SK-N-SH (cell line): ENCODE data around the gene SLCO4A1. TPM values are rescaled to one million over a fixed set of nuclear protein-coding genes. Genes with fewer than 3 reads are reported as not detected.
A peak's percentile ranks its signal among the peaks of the same experiment; 100 is the strongest.

ENCODE experiments used
- CTCF ChIA-PET: fragments of 300-600, 350-600 bp; formaldehyde crosslinking; extraction: SDS; loops from one replicate; lab custom pipeline; 2021; lab: Yijun Ruan, JAX
- POLR2A ChIA-PET: fragments of 350-600 bp; sonication (Branson Sonifier 250); formaldehyde crosslinking; extraction: SDS; loops from one replicate; lab custom pipeline; 2020; ENCODE audit warnings: antibody characterized with exemption, inconsistent platforms; lab: Yijun Ruan, JAX
- DNase-seq: peaks from one replicate; pipeline ENCODE4 v3.0.0; 2012
- H2AFZ ChIP-seq: fragments of 200-600 bp; sonication (generic); 2 replicates; pipeline ENCODE4 v1.8.1; 2016; ENCODE audit warnings: antibody characterized with exemption, mild to moderate bottlenecking, low read depth
- H3F3A ChIP-seq: fragments of 200-600 bp; sonication (generic); replicated peaks from 2 replicates; pipeline ENCODE3; 2016; ENCODE audit warnings: antibody characterized with exemption, mild to moderate bottlenecking; ENCODE audit not compliant: insufficient read depth
- H3K27ac ChIP-seq, 2 experiments: fragments of 200-500 bp in 1 of 2; fragments of 200-600 bp in 1 of 2; sonication (Bioruptor generic) in 1 of 2; sonication (generic), shearing (Covaris generic) in 1 of 2; 2 replicates each; pipeline versions ENCODE4 v1.5.1 to v1.6.1; 2014 to 2016; ENCODE audit warnings: low read depth in 2 of 2, inconsistent platforms in 1 of 2, low read length in 1 of 2, mild to moderate bottlenecking in 1 of 2, mixed read lengths in 1 of 2
- H3K27me3 ChIP-seq: fragments of 200-600 bp; sonication (generic), shearing (Covaris generic); 2 replicates; pipeline ENCODE4 v1.6.1; 2016; ENCODE audit warnings: mixed run types; ENCODE audit not compliant: insufficient read depth
- H3K36me3 ChIP-seq, 2 experiments: fragments of 200-500 bp in 1 of 2; fragments of 200-600 bp in 1 of 2; sonication (Bioruptor generic) in 1 of 2; sonication (generic) in 1 of 2; replicated peaks in 1 of 2; 2 replicates each; pipeline versions ENCODE3 to v1.5.1; 2014 to 2016; ENCODE audit warnings: low read length in 1 of 2, mild to moderate bottlenecking in 1 of 2; ENCODE audit not compliant: insufficient read depth in 2 of 2, control insufficient read depth in 1 of 2
- H3K4me1 ChIP-seq, 2 experiments: fragments of 200-500 bp in 1 of 2; fragments of 200-600 bp in 1 of 2; sonication (Bioruptor generic) in 1 of 2; sonication (generic), shearing (Covaris generic) in 1 of 2; 2 replicates each; pipeline versions ENCODE4 v1.5.1 to v1.6.1; 2014 to 2016; ENCODE audit warnings: low read depth in 1 of 2, low read length in 1 of 2, mixed run types in 1 of 2; ENCODE audit not compliant: insufficient read depth in 2 of 2, control insufficient read depth in 1 of 2
- H3K4me2 ChIP-seq: fragments of 200-600 bp; sonication (generic), shearing (Covaris generic); 2 replicates; pipeline ENCODE4 v1.6.1; 2017; ENCODE audit warnings: mixed run types
- H3K4me3 ChIP-seq, 2 experiments: fragments of 200-500 bp in 1 of 2; fragments of 200-600 bp in 1 of 2; sonication (Bioruptor generic) in 1 of 2; sonication (generic), shearing (Covaris generic) in 1 of 2; 2 replicates each; pipeline versions ENCODE4 v1.5.1 to v1.8.1; 2014 to 2016; ENCODE audit warnings: low read depth in 2 of 2, inconsistent platforms in 1 of 2, low read length in 1 of 2, mild to moderate bottlenecking in 1 of 2, mixed read lengths in 1 of 2, moderate library complexity in 1 of 2
- H3K79me2 ChIP-seq: fragments of 200-600 bp; sonication (generic); 2 replicates; pipeline ENCODE4 v1.8.1; 2017; ENCODE audit warnings: mild to moderate bottlenecking; ENCODE audit not compliant: insufficient read depth
- H3K9ac ChIP-seq: fragments of 200-600 bp; sonication (generic); 2 replicates; pipeline ENCODE4 v1.6.1; 2017; ENCODE audit warnings: mixed run types
- H3K9me2 ChIP-seq: fragments of 200-600 bp; sonication (generic); 2 replicates; pipeline ENCODE4 v1.6.1; 2017; ENCODE audit warnings: mixed run types
- H3K9me3 ChIP-seq: fragments of 200-600 bp; sonication (generic); 2 replicates; pipeline ENCODE4 v1.6.1; 2017; ENCODE audit warnings: mixed run types, mild to moderate bottlenecking, moderate library complexity
- H4K20me1 ChIP-seq: fragments of 200-600 bp; sonication (generic); 2 replicates; pipeline ENCODE4 v1.6.1; 2017; ENCODE audit warnings: mild to moderate bottlenecking, mixed run types; ENCODE audit not compliant: insufficient read depth
- ELF1 ChIP-seq: IDR thresholded peaks from 2 replicates; pipeline ENCODE4 v1.4.0; 2012
- EP300 ChIP-seq, 2 experiments: IDR thresholded peaks; 2 replicates each; pipeline versions ENCODE4 v1.4.0 to v1.6.1; 2012; ENCODE audit warnings: borderline replicate concordance in 1 of 2, low read depth in 1 of 2, low read length in 1 of 2
- FOSL2 ChIP-seq: IDR thresholded peaks from 2 replicates; pipeline ENCODE4 v1.4.0; 2012; ENCODE audit warnings: low read depth, mild to moderate bottlenecking, moderate library complexity, borderline replicate concordance
- FOXM1 ChIP-seq: IDR thresholded peaks from 2 replicates; pipeline ENCODE4 v1.4.0; 2012; ENCODE audit warnings: low read depth, mild to moderate bottlenecking
- GATA2 ChIP-seq: sonication (generic); formaldehyde crosslinking; IDR thresholded peaks from 2 replicates; pipeline ENCODE4 v1.5.0; 2020; ENCODE audit warnings: mild to moderate bottlenecking, missing genetic modification reagents
- MEF2A ChIP-seq: IDR thresholded peaks from 2 replicates; pipeline ENCODE4 v1.4.0; 2012; ENCODE audit warnings: low read depth, borderline replicate concordance
- MXI1 ChIP-seq: IDR thresholded peaks from 2 replicates; pipeline ENCODE4 v1.6.1; 2012; ENCODE audit warnings: mild to moderate bottlenecking, low read depth, low read length, improper control_type of control experiment
- POLR2AphosphoS5 ChIP-seq: IDR thresholded peaks from 2 replicates; pipeline ENCODE4 v1.6.1; 2012; ENCODE audit warnings: low read depth, low read length
- RAD21 ChIP-seq: IDR thresholded peaks from 2 replicates; pipeline ENCODE4 v1.6.1; 2012; ENCODE audit warnings: mild to moderate bottlenecking, low read length
- RCOR1 ChIP-seq: fragments of 150-350 bp; IDR thresholded peaks from 2 replicates; pipeline ENCODE4 v1.6.1; 2017; ENCODE audit warnings: antibody characterized with exemption, low read length
- RFX5 ChIP-seq: IDR thresholded peaks from 2 replicates; pipeline ENCODE4 v1.6.1; 2012; ENCODE audit warnings: mild to moderate bottlenecking, improper control_type of control experiment, low read length
- RXRA ChIP-seq: IDR thresholded peaks from 2 replicates; pipeline ENCODE4 v1.4.0; 2012; ENCODE audit warnings: low read depth, mild to moderate bottlenecking, borderline replicate concordance
- SIN3A ChIP-seq: IDR thresholded peaks from 2 replicates; pipeline ENCODE4 v1.6.1; 2012; ENCODE audit warnings: low read depth, mild to moderate bottlenecking, low read length, moderate library complexity, borderline replicate concordance
- SMC3 ChIP-seq: IDR thresholded peaks from 2 replicates; pipeline ENCODE4 v1.6.1; 2012; ENCODE audit warnings: low read depth, low read length, improper control_type of control experiment
- TAF1 ChIP-seq: IDR thresholded peaks from 2 replicates; pipeline ENCODE4 v1.6.1; 2012; ENCODE audit warnings: low read depth, mild to moderate bottlenecking, low read length, moderate library complexity, borderline replicate concordance
- TCF12 ChIP-seq: IDR thresholded peaks from 2 replicates; pipeline ENCODE4 v1.4.0; 2012
- TEAD4 ChIP-seq: IDR thresholded peaks from 2 replicates; pipeline ENCODE4 v1.4.0; 2012; ENCODE audit warnings: mild to moderate bottlenecking, borderline replicate concordance; ENCODE audit not compliant: insufficient read depth
- YY1 ChIP-seq: IDR thresholded peaks from 2 replicates; pipeline ENCODE4 v1.4.0; 2012; ENCODE audit warnings: low read depth, mild to moderate bottlenecking
- WGBS: methylation state at CpG from one replicate; pipeline ENCODE4 v1.1.6; 2017; ENCODE audit warnings: low lambda C conversion rate; 5-methylcytosine and 5-hydroxymethylcytosine counted together
- polyA plus RNA-seq, 3 experiments: library from polyadenylated mRNA; depleted of rRNA; stranded (reverse); fragments of >200 nt; gene quantifications; 2 replicates each; pipeline ENCODE4 v1.2.3, GENCODE V29; 2012
- TF ChIP-seq, protein P1 (sequence below): fragments of 150-350 bp; IDR thresholded peaks from 2 replicates; pipeline ENCODE4 v1.6.1; 2016; ENCODE audit warnings: mild to moderate bottlenecking, low read depth, low read length
- TF ChIP-seq, protein P2 (sequence below): IDR thresholded peaks from 2 replicates; pipeline ENCODE4; 2012
- TF ChIP-seq, protein P3 (sequence below): fragments of 200-600 bp; sonication (generic); IDR thresholded peaks from 2 replicates; pipeline ENCODE4 v1.6.1; 2017; ENCODE audit warnings: antibody characterized with exemption, mild to moderate bottlenecking, moderate library complexity
- TF ChIP-seq, protein P4 (sequence below): IDR thresholded peaks from 2 replicates; pipeline ENCODE4 v1.4.0; 2012; ENCODE audit warnings: low read depth
- TF ChIP-seq, protein P5 (sequence below): IDR thresholded peaks from 2 replicates; pipeline ENCODE4 v1.6.1; 2012; ENCODE audit warnings: mild to moderate bottlenecking, low read depth, low read length, moderate library complexity
- TF ChIP-seq, protein P6 (sequence below): IDR thresholded peaks from 2 replicates; pipeline ENCODE4 v1.4.0; 2012; ENCODE audit warnings: low read depth, borderline replicate concordance

The SLCO4A1 gene
- polyA plus RNA-seq, 1 of the 3 experiments (the other 2 are of a cell fraction): 0.33 TPM

DNA sequence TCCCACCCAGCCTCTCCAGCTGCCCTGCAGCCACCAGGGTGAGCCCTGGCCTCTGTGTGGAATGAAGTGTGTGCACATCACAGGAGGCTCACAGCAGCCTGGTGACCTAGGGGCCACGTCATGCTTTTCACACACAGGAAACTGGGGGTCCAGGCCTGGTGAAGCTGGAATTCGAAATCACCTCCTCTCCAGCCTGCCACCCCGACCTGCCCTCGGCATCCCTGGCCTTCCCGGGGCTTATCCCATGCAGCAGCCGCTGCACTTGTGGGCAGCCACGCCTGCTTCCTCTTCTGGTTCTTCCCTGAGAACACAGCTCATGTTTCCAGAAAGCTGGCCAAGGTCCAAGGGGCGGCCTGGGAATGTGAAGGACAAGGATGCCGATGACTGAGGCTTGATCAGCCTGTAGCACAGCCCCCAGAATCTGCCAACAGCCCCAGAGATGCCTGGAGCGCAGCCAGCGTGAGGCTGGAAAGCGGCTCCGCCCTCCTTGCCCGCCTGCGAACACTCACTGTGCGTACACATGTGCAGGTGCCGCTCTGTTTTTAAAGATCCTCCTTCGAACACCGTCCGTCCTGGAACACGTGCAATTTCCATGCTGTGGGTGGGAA, 62.1 kb downstream of the SLCO4A1 start:
- Histone ChIP-seq H3K36me3 (no peaks in the 10 kb centered on the region), H3K79me2 (no peaks in the 10 kb centered on the region), H3K4me3 (no peak overlapping the region), H3K27me3 (peaks cover 13% of the 10 kb centered on the region), H3F3A (peaks cover 15% of the 10 kb centered on the region), H3K4me1 (peaks cover 19 to 27% of the 10 kb centered on the region in 2 experiments; a peak in 3 of 4 replicates), H4K20me1 (no peaks in the 10 kb centered on the region), H3K9me3 (no peaks in the 10 kb centered on the region), H2AFZ (no peak overlapping the region), H3K9me2 (no peaks in the 10 kb centered on the region), H3K27ac (peak overlapping the region; percentile 30 to 92; a peak in 3 of 4 replicates), H3K9ac (peak overlapping the region; percentile 46; the same call in 1 of the 2 replicates), H3K4me2 (peak overlapping the region; percentile 64)
- DNase-seq: peak; percentile 85
- ChIA-PET POLR2A (no interaction called here), CTCF (interaction anchor here (1.0 to 5.0 kb wide), 4 partner anchors 15 to 201 kb away, joined by 3 to 31 read pairs (median 3); no protein-coding TSS in a partner anchor)
- 21% methylated on average over 12 of the region's 21 CpGs for whole genome bisulfite sequencing
- TF ChIP-seq SMC3 (no peak), RCOR1 (peak; percentile 24; the same call in 1 of the 2 replicates), TEAD4 (peak; percentile 66; the same call in 1 of the 2 replicates), GATA2 (no peak), YY1 (no peak), TCF12 (peak; percentile 73), RFX5 (no peak), MXI1 (peak; percentile 81), EP300 (IDR thresholded peaks at IDR 0.05; ENCODE audit: borderline replicate concordance in 1 of 2, low read depth in 1 of 2, low read length in 1 of 2) (peak in 1 of 2 experiments; percentile 54; a peak in 1 of 4 replicates), POLR2AphosphoS5 (peak; percentile 34; the same call in 1 of the 2 replicates), FOSL2 (peak; percentile 23; the same call in 1 of the 2 replicates), SIN3A (0 out of 2 replicates have a peak, but pooled peaks have one; percentile 48), ELF1 (no peak), MEF2A (no peak), FOXM1 (no peak), TAF1 (no peak), RXRA (no peak), RAD21 (peak; percentile 14; the same call in 1 of the 2 replicates)
- TF ChIP-seq, protein P1, sequence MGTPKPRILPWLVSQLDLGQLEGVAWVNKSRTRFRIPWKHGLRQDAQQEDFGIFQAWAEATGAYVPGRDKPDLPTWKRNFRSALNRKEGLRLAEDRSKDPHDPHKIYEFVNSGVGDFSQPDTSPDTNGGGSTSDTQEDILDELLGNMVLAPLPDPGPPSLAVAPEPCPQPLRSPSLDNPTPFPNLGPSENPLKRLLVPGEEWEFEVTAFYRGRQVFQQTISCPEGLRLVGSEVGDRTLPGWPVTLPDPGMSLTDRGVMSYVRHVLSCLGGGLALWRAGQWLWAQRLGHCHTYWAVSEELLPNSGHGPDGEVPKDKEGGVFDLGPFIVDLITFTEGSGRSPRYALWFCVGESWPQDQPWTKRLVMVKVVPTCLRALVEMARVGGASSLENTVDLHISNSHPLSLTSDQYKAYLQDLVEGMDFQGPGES: no peak
- TF ChIP-seq, protein P2, sequence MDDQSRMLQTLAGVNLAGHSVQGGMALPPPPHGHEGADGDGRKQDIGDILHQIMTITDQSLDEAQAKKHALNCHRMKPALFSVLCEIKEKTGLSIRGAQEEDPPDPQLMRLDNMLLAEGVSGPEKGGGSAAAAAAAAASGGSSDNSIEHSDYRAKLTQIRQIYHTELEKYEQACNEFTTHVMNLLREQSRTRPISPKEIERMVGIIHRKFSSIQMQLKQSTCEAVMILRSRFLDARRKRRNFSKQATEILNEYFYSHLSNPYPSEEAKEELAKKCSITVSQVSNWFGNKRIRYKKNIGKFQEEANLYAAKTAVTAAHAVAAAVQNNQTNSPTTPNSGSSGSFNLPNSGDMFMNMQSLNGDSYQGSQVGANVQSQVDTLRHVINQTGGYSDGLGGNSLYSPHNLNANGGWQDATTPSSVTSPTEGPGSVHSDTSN: peak; percentile 80
- TF ChIP-seq, protein P3, sequence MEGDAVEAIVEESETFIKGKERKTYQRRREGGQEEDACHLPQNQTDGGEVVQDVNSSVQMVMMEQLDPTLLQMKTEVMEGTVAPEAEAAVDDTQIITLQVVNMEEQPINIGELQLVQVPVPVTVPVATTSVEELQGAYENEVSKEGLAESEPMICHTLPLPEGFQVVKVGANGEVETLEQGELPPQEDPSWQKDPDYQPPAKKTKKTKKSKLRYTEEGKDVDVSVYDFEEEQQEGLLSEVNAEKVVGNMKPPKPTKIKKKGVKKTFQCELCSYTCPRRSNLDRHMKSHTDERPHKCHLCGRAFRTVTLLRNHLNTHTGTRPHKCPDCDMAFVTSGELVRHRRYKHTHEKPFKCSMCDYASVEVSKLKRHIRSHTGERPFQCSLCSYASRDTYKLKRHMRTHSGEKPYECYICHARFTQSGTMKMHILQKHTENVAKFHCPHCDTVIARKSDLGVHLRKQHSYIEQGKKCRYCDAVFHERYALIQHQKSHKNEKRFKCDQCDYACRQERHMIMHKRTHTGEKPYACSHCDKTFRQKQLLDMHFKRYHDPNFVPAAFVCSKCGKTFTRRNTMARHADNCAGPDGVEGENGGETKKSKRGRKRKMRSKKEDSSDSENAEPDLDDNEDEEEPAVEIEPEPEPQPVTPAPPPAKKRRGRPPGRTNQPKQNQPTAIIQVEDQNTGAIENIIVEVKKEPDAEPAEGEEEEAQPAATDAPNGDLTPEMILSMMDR: peak; percentile 17; the same call in 1 of the 2 replicates
- TF ChIP-seq, protein P4, sequence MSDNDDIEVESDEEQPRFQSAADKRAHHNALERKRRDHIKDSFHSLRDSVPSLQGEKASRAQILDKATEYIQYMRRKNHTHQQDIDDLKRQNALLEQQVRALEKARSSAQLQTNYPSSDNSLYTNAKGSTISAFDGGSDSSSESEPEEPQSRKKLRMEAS: peak; percentile 62
- TF ChIP-seq, protein P5, sequence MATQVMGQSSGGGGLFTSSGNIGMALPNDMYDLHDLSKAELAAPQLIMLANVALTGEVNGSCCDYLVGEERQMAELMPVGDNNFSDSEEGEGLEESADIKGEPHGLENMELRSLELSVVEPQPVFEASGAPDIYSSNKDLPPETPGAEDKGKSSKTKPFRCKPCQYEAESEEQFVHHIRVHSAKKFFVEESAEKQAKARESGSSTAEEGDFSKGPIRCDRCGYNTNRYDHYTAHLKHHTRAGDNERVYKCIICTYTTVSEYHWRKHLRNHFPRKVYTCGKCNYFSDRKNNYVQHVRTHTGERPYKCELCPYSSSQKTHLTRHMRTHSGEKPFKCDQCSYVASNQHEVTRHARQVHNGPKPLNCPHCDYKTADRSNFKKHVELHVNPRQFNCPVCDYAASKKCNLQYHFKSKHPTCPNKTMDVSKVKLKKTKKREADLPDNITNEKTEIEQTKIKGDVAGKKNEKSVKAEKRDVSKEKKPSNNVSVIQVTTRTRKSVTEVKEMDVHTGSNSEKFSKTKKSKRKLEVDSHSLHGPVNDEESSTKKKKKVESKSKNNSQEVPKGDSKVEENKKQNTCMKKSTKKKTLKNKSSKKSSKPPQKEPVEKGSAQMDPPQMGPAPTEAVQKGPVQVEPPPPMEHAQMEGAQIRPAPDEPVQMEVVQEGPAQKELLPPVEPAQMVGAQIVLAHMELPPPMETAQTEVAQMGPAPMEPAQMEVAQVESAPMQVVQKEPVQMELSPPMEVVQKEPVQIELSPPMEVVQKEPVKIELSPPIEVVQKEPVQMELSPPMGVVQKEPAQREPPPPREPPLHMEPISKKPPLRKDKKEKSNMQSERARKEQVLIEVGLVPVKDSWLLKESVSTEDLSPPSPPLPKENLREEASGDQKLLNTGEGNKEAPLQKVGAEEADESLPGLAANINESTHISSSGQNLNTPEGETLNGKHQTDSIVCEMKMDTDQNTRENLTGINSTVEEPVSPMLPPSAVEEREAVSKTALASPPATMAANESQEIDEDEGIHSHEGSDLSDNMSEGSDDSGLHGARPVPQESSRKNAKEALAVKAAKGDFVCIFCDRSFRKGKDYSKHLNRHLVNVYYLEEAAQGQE: no peak
- TF ChIP-seq, protein P6, sequence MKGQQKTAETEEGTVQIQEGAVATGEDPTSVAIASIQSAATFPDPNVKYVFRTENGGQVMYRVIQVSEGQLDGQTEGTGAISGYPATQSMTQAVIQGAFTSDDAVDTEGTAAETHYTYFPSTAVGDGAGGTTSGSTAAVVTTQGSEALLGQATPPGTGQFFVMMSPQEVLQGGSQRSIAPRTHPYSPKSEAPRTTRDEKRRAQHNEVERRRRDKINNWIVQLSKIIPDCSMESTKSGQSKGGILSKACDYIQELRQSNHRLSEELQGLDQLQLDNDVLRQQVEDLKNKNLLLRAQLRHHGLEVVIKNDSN: no peak
